Large intestine (tissue), 3 donors: ENCODE data around the gene TBX21. TPM values are rescaled to one million over a fixed set of nuclear protein-coding genes. Genes with fewer than 3 reads are reported as not detected.

Experiments used
- DNase-seq, 2 donors: peaks; one replicate each; pipeline versions ENCODE4 v3.0.0 to v3.0.0-alpha.2; 2013
- H3K27ac ChIP-seq: one replicate; pipeline ENCODE4 v1.5.1; 2013; ENCODE audit warnings: low read length
- H3K27me3 ChIP-seq: 2 replicates; pipeline ENCODE4 v1.6.1; 2013; ENCODE audit warnings: low read length; ENCODE audit not compliant: control insufficient read depth, insufficient read depth
- H3K36me3 ChIP-seq: 2 replicates; pipeline ENCODE4 v1.6.1; 2013; ENCODE audit warnings: low read length; ENCODE audit not compliant: control insufficient read depth, insufficient read depth
- H3K4me1 ChIP-seq: one replicate; pipeline ENCODE4 v1.6.1; 2013; ENCODE audit warnings: low read length; ENCODE audit not compliant: control insufficient read depth, insufficient read depth
- H3K4me3 ChIP-seq: one replicate; pipeline ENCODE4 v1.5.1; 2013; ENCODE audit warnings: low read length
- H3K9me3 ChIP-seq: one replicate; pipeline ENCODE4 v1.6.1; 2013; ENCODE audit warnings: mild to moderate bottlenecking, low read depth, low read length, moderate library complexity; ENCODE audit not compliant: control insufficient read depth
- WGBS: methylation state at CpG from one replicate; pipeline ENCODE4 v1.1.5; 2013; ENCODE audit warnings: low lambda C conversion rate; ENCODE audit not compliant: insufficient coverage; 5-methylcytosine and 5-hydroxymethylcytosine counted together
- polyA plus RNA-seq: library from polyadenylated mRNA; unstranded; fragments of 120-200 nt; gene quantifications from one replicate; pipeline ENCODE4 v1.2.1, GENCODE V29; 2013

The TBX21 gene
- polyA plus RNA-seq, 1 donor, result 0.28 TPM

DNA sequence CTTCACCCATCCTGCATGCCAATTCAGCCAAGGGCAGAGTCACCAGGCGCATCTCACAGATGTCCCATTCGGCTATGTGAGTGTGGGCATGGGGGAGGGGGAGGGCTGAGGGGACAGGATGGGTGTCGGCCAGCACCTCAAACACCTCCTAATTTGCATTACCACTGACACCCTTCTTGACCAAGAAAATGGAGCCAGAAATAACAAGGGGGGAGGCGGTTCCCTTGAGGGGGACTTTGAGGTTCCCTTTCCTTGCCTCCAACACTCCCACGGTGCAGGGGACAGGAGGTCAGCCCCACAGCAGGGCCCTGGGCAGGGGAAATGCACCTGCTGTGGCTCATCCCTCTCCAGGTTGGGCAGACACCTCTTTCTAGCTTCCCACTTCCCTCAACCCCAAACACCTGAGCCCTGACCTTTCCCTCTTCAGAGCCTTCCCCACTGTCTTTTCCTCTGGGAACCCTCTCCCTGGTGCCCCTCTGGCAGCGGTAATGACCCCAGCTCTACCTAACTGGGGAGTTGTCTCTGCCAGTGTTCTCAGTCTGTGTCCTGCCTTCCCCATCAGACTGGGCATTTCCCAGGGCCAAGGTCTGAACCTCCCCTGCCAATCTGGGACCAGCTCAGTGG, 18.2 kb upstream of the TBX21 start:
- H3K27me3 ChIP-seq, result peaks cover 58% of the 10 kb centered on the region
- no peak overlapping the region for H3K27ac ChIP-seq
- H3K4me3 ChIP-seq, result no peak overlapping the region
- H3K9me3 ChIP-seq, result no peaks in the 10 kb centered on the region
- H3K4me1 ChIP-seq, result no peaks in the 10 kb centered on the region
- WGBS, result no CpG with 5 or more reads among the region's 6 CpGs
- no peak for DNase-seq
- peaks cover 5% of the 10 kb centered on the region for H3K36me3 ChIP-seq

DNA sequence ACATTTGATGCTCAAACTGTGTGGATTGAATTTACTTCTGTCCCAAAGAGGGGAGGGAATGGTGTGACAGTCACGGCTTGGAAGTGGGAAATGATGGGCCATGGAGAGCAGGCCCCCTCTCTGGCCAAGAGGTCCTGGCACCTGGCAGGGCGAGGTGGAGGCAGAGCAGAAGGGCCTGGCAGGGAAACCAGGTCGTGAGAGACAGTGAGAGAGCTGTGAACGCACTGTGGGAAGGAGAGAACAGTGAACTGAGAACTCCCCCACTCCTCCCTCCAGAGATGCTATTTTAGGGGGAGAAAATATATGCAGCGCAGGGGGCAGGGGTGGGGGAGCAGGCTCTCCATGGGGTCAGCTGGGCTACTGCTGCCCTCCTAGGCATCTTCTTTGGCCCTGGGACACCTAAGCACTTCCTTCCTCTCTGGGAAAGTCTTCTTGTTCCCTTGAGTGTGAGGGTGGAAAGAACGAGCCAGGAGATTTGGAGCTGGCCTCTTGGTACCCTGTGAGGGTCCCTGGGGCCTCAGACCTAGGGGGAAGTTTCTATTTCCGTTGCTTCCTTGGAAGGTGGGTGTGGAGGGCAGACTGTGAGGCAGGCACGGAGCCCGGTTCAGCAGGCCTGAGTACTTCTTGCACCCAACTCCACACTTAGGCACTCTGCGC, 17.2 kb upstream of the TBX21 start:
- Histone ChIP-seq H3K4me3 (no peak overlapping the region), H3K27ac (no peak overlapping the region), H3K27me3 (peaks cover 67% of the 10 kb centered on the region), H3K36me3 (peaks cover 2% of the 10 kb centered on the region), H3K4me1 (no peaks in the 10 kb centered on the region), H3K9me3 (peaks cover 1% of the 10 kb centered on the region)
- no peak for DNase-seq
- WGBS, result no CpG with 5 or more reads among the region's 10 CpGs

DNA sequence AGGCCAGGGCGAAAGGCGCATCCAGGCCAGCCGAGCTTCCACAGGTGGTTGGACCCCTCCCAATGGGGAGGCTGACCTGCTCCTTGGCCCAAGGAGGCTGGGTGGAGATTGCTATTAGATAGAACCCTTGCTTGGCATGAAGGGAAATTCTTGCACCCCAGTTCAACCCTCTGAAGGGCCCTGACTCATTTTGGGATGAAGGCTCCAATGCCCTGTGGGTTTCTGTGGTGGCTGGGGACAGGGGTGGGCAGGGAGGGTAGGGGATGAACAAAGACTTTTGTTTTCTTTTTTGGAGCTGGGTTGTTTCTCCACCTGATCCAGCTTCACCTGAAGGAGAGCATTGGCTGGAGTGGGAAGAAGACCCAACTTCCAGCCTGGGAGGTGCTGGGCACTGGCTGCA, 16.7 kb upstream of the TBX21 start:
- DNase-seq, result no peak
- Histone ChIP-seq H3K27me3 (peaks cover 73% of the 10 kb centered on the region), H3K9me3 (peaks cover 4% of the 10 kb centered on the region), H3K36me3 (no peaks in the 10 kb centered on the region), H3K4me1 (peaks cover 3% of the 10 kb centered on the region), H3K27ac (no peak overlapping the region), H3K4me3 (no peak overlapping the region)
- no CpG with 5 or more reads among the region's 3 CpGs for WGBS

DNA sequence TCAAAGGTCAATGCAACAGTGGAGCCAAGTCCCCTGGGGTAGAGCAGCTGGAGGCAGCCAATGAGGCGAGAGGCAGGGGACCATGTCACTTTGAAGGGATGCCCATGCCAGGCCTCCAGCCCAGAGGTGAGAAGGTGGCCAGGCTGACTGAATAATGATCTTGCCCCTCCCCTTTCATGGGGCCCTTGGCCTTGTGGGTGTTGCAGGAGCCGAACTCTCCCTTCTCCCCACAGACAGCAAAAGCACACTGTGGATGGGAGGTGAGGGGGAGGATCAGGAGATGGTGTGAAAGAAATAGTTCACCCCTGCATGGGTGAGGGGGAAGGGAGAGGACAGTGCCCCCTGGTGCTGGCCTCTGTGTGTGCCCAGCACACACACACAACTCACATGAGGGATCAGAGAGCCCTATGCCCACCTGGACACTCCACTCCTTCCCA, 15.8 kb upstream of the TBX21 start:
- no peak for DNase-seq
- Histone ChIP-seq H3K4me3 (no peak overlapping the region), H3K27ac (no peak overlapping the region), H3K9me3 (peaks cover 4% of the 10 kb centered on the region), H3K4me1 (peaks cover 3% of the 10 kb centered on the region), H3K36me3 (no peaks in the 10 kb centered on the region), H3K27me3 (peaks cover 81% of the 10 kb centered on the region)
- no CpG with 5 or more reads among the region's 2 CpGs for WGBS

DNA sequence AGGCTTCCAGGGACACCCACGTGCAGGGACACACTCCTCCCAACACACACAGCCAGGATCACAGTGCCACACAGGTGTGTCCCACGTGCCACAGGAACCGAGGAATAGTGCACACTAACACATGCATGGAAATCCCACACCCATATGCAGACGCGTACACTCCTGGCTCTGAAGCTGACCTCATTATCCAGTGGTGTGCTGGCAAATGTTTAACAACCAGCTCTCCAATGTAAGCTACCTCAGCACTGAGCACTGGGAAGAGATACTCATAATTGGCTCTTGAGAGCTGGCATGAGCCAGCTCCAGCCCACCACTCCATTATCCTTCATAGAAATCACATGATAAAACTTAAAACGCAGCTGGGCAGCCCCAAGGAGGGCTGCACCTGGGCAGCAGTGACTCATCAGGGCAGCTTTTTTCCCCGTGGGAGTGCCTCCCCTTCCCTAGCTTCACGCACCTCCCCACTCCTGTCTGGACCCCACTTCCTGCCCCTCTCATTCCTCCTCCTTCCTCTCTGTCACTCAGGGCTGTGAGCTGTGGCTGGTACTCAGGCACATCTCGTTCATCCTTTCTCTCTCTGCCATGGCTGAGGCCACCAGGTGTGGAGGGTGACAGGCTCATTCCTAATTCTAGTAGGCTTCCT, 14.9 kb upstream of the TBX21 start:
- H3K27me3 ChIP-seq, result peaks cover 80% of the 10 kb centered on the region
- H3K4me3 ChIP-seq, result no peak overlapping the region
- no peak for DNase-seq
- WGBS, result 0% methylated on average over 1 of the region's 9 CpGs
- H3K27ac ChIP-seq, result no peak overlapping the region
- H3K4me1 ChIP-seq, result peaks cover 3% of the 10 kb centered on the region
- H3K9me3 ChIP-seq, result peaks cover 4% of the 10 kb centered on the region
- H3K36me3 ChIP-seq, result no peaks in the 10 kb centered on the region

DNA sequence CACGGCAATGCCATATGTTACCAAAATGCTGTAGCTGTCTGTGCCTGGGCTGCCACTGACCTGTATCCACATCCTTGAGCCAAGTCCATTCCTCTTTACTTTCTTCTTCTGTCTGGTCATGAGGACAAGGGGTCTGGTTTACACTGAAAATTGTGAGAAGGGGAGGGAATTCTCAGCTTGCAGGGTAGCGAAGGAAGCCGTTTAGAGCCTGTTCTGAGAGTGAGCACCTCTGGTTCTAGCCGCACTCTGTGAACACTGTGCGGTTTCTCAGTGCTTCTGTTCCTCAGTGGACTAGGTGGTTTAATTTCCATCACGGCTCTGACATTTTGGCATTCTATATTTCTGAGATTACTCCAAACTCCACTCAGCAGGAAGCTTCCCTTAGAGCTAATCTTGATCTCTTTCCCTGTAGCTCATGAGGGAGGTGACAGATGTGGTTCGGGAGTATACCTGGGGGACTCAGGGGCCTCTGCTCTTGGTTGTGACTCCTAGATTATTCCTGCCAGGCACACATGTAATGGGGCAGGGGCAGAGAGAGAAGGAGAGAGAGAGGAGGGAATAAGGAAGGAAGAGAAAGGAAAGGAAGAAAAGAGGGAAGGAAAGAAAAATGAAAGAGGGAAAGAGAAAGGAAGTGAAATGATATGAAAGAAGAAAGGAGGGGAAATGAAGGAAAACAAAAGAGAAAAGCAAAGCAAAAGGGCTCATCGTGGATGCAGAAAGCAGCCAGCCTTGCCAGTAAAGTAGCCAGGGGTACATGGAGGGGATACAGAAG, 14.2 kb upstream of the TBX21 start:
- H3K9me3 ChIP-seq, result peaks cover 4% of the 10 kb centered on the region
- H3K36me3 ChIP-seq, result no peaks in the 10 kb centered on the region
- no peak for DNase-seq
- H3K4me1 ChIP-seq, result peaks cover 3% of the 10 kb centered on the region
- no peak overlapping the region for H3K4me3 ChIP-seq
- WGBS, result 40% methylated on average over 1 of the region's 8 CpGs
- peaks cover 76% of the 10 kb centered on the region for H3K27me3 ChIP-seq
- H3K27ac ChIP-seq, result no peak overlapping the region

DNA sequence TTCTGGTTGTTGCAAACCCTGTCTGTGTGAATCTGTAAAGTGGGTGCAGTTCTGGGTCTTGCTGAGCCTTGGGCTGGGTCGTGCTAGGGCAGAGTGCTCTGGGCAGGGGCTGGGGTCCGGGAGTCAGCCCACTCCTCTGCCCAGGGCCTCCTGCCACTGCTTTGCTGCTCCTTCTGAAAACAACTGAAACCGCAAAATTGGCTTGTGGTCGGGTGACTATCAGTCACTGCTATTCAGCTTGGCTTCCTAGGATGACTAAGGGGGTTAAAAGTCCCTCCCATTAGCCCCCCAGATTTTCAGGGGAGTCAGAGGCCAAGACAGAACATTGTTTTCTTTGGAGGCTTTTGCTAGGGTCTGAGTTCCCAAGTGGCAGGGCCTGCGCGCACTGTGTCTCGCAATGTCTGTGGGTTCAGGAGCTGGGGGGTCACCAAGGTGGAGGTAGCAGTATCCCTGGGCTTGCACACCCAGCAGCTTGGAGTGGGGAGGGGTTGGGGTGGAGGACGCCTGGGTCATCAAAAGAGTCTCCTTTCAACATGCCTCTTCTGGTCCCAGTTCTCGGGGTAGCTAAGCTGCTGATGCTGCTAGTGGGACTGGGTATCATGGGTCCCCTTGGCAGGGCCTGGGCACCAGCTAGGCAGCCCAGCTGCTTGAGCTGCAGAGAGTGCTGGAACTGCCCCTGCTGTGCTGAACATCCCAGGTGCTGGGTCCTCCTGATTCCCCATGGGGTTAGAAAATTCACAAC, 13.5 kb upstream of the TBX21 start:
- Histone ChIP-seq H3K27ac (no peak overlapping the region), H3K4me1 (peaks cover 3% of the 10 kb centered on the region), H3K4me3 (no peak overlapping the region), H3K9me3 (peaks cover 4% of the 10 kb centered on the region), H3K36me3 (no peaks in the 10 kb centered on the region), H3K27me3 (peaks cover 78% of the 10 kb centered on the region)
- no peak for DNase-seq
- WGBS, result no CpG with 5 or more reads among the region's 9 CpGs

DNA sequence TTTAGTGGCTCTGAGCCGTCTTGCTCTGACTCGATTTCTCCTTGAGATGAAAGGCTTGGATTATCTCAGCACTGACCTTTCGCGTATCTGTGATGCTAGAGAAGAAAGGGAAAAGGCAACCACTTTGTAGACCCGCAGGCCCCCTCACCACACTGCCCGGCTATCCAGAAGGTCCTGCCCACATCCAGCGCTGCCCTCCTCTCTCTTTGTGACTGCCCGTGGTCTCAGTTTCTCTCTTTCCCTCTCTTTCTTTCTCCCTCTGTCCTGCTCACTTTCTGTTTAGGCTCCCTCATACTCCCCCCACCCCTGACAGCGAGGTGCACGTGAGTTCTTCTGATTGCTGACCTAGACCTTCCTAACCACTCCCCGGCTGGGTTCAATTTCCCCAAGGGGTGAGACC, 12.8 kb upstream of the TBX21 start:
- Histone ChIP-seq H3K4me1 (peaks cover 3% of the 10 kb centered on the region), H3K27ac (no peak overlapping the region), H3K36me3 (no peaks in the 10 kb centered on the region), H3K27me3 (peaks cover 80% of the 10 kb centered on the region), H3K9me3 (peaks cover 4% of the 10 kb centered on the region), H3K4me3 (no peak overlapping the region)
- DNase-seq, result no peak
- WGBS, result 14% methylated on average over 2 of the region's 11 CpGs

DNA sequence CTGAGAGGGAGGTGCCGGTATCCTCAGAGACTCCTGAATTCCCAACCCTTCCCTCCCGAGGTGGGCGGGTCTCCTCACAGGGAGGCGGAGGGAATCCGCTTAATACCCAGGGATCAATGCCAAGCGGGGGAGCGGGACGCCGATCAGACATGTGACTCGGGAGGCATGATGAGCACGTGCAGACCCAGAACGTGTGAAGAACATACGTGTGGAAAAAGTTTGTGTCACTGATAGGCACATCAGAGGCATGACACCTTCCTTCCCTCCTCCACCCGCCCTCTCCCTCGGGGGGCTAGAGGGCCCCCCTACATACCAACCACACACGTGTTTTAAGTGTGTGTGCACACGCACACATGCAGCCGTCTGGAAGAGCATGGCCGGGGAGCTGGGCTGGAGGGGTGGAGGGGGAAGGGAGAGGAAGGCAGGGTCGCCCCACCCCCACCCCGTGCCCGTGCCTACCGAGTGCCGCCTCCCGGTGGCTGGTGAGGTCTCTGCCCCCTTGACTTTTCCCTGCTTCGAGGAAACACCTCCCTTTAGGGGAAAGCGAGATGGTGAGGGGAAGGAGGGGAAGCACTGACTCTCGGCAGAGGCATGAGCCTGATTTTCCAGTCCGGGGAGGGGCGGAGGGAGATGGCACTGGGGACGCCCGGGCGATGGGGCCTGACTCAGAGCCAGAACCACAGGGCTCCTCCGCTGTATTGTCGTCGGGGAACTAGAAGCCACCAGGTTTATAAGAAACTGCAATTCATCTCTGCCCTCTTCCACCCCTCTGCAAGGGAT, 12.1 kb upstream of the TBX21 start:
- WGBS, result no CpG with 5 or more reads among the region's 36 CpGs
- Histone ChIP-seq H3K9me3 (peaks cover 4% of the 10 kb centered on the region), H3K36me3 (no peaks in the 10 kb centered on the region), H3K27me3 (peaks cover 82% of the 10 kb centered on the region), H3K4me3 (no peak overlapping the region), H3K4me1 (peaks cover 3% of the 10 kb centered on the region), H3K27ac (no peak overlapping the region)
- no peak for DNase-seq
